HCT116 (cell line): ENCODE measurements around the gene BRINP2. TPM values are rescaled to one million over a fixed set of nuclear protein-coding genes. Genes with fewer than 3 reads are reported as not detected.

ENCODE experiments used
- ATAC-seq: fragments of 200-7000 bp; cut with Tn5 transposase; 2 replicates; pipeline ENCODE4 v1.9.1; 2020; ENCODE audit warnings: mild to moderate bottlenecking, moderate library complexity
- BruUV-seq: library from RNA; stranded (reverse); fragments of 400-500 nt; replicated peaks from 2 replicates; lab custom pipeline; 2021; lab: Mats Ljungman, UMichigan
- CTCF ChIA-PET: fragments of 300-600 bp; sonication (Branson Sonifier 250); formaldehyde crosslinking; loops from one replicate; lab custom pipeline; 2021; ENCODE audit warnings: antibody characterized with exemption; lab: Charles Lee
- POLR2A ChIA-PET: fragments of 300-600, 350-600 bp; sonication (Branson Sonifier 250); formaldehyde crosslinking; loops from one replicate; lab custom pipeline; 2021; ENCODE audit warnings: antibody characterized with exemption; lab: Charles Lee
- RAD21 ChIA-PET, 2 experiments: fragments of 300-600 bp; sonication (Branson Sonifier 250); formaldehyde crosslinking; loops; one replicate each; lab custom pipeline; 2023; ENCODE audit warnings: low total read pairs in 2 of 2; ENCODE audit not compliant: uncharacterized antibody in 2 of 2, unreplicated experiment in 2 of 2, low non-redundant PET in 1 of 2; lab: Charles Lee
- DNase-seq: peaks from one replicate; pipeline ENCODE4 v3.0.0-alpha.2; 2010; ENCODE audit warnings: low read depth, low spot score
- H2AFZ ChIP-seq: fragments of 200-600 bp; shearing (Covaris generic), sonication (generic); 2 replicates; pipeline ENCODE4 v1.6.1; 2017; ENCODE audit warnings: low read depth, mixed run types, mixed read lengths, antibody characterized with exemption, low read length; ENCODE audit not compliant: poor library complexity, severe bottlenecking
- H3K27ac ChIP-seq: 2 replicates; pipeline ENCODE4 v1.5.1; 2012; ENCODE audit warnings: low read depth, low read length
- H3K27me3 ChIP-seq: fragments of 200-600 bp; sonication (generic); 2 replicates; pipeline ENCODE4 v1.6.1; 2016; ENCODE audit warnings: mixed run types, low read length, mixed read lengths; ENCODE audit not compliant: insufficient read depth
- H3K36me3 ChIP-seq, 2 experiments: fragments of 200-500 bp in 1 of 2; fragments of 200-600 bp in 1 of 2; sonication (Bioruptor generic) in 1 of 2; sonication (generic) in 1 of 2; 2 replicates each; pipeline versions ENCODE4 v1.5.1 to v1.6.1; 2014 to 2016; ENCODE audit warnings: low read length in 2 of 2, inconsistent platforms in 1 of 2, mixed read lengths in 1 of 2, mixed run types in 1 of 2; ENCODE audit not compliant: insufficient read depth in 2 of 2, control insufficient read depth in 1 of 2
- H3K4me1 ChIP-seq, 2 experiments: fragments of 200-600 bp in 1 of 2; sonication (generic) in 1 of 2; 2 replicates each; pipeline versions ENCODE4 v1.5.1 to v1.6.1; 2012 to 2017; ENCODE audit warnings: low read length in 2 of 2, inconsistent platforms in 1 of 2, mild to moderate bottlenecking in 1 of 2, mixed read lengths in 1 of 2, mixed run types in 1 of 2, moderate library complexity in 1 of 2; ENCODE audit not compliant: insufficient read depth in 2 of 2, control insufficient read depth in 1 of 2
- H3K4me2 ChIP-seq: fragments of 200-600 bp; sonication (generic); 2 replicates; pipeline ENCODE4 v1.6.1; 2017; ENCODE audit warnings: mixed run types, low read length, mixed read lengths
- H3K4me3 ChIP-seq, 2 experiments: fragments of 200-600 bp in 1 of 2; sonication (generic) in 1 of 2; replicated peaks in 1 of 2; 2 replicates each; pipeline ENCODE4 v1.5.1; 2011 to 2016; ENCODE audit warnings: low read length in 2 of 2, control low read depth in 1 of 2, low read depth in 1 of 2, mild to moderate bottlenecking in 1 of 2, mixed read lengths in 1 of 2, mixed run types in 1 of 2
- H3K79me2 ChIP-seq: fragments of 200-600 bp; sonication (generic); 2 replicates; pipeline ENCODE4 v1.6.1; 2017; ENCODE audit warnings: mild to moderate bottlenecking, mixed run types, low read length, moderate library complexity, mixed read lengths; ENCODE audit not compliant: insufficient read depth
- H3K9ac ChIP-seq: fragments of 200-600 bp; sonication (generic); 2 replicates; pipeline ENCODE4 v1.6.1; 2016; ENCODE audit warnings: low read length, mixed read lengths
- H3K9me2 ChIP-seq: fragments of 200-600 bp; sonication (generic), shearing (Covaris generic); 2 replicates; pipeline ENCODE4 v1.6.1; 2017; ENCODE audit warnings: mixed run types, mild to moderate bottlenecking, moderate library complexity; ENCODE audit not compliant: insufficient read depth
- H3K9me3 ChIP-seq, 2 experiments: fragments of 200-500 bp in 1 of 2; fragments of 200-600 bp in 1 of 2; sonication (Bioruptor generic) in 1 of 2; sonication (generic) in 1 of 2; 2 replicates each; pipeline ENCODE4 v1.6.1; 2014 to 2017; ENCODE audit warnings: low read length in 2 of 2, mixed read lengths in 2 of 2, inconsistent platforms in 1 of 2, low read depth in 1 of 2, mild to moderate bottlenecking in 1 of 2, mixed run types in 1 of 2, moderate library complexity in 1 of 2; ENCODE audit not compliant: control insufficient read depth in 1 of 2, insufficient read depth in 1 of 2
- H4K20me1 ChIP-seq: fragments of 200-600 bp; sonication (generic), shearing (Covaris generic); 2 replicates; pipeline ENCODE4 v1.6.1; 2017; ENCODE audit warnings: mixed run types, mild to moderate bottlenecking, moderate library complexity; ENCODE audit not compliant: insufficient read depth
- CBX3 ChIP-seq: IDR thresholded peaks from 2 replicates; pipeline ENCODE4 v1.6.1; 2012; ENCODE audit warnings: low read depth
- EGR1 ChIP-seq: IDR thresholded peaks from 2 replicates; pipeline ENCODE4 v1.6.1; 2012; ENCODE audit warnings: low read depth
- EZH2 ChIP-seq: fragments of 200-600 bp; sonication (generic); IDR thresholded peaks from 2 replicates; pipeline ENCODE4 v1.6.1; 2017; ENCODE audit warnings: antibody characterized with exemption, mixed run types
- JUND ChIP-seq: IDR thresholded peaks from 2 replicates; pipeline ENCODE4 v1.6.1; 2012
- SIN3A ChIP-seq: IDR thresholded peaks from 2 replicates; pipeline ENCODE4 v1.6.1; 2012; ENCODE audit warnings: low read depth
- TCF7L2 ChIP-seq: IDR thresholded peaks from 2 replicates; pipeline ENCODE4 v1.7.0; 2011; ENCODE audit warnings: borderline replicate concordance, inconsistent platforms; ENCODE audit not compliant: insufficient read depth, insufficient read length; ENCODE audit errors: extremely low read depth
- YY1 ChIP-seq: IDR thresholded peaks from 2 replicates; pipeline ENCODE4 v1.6.1; 2011; ENCODE audit warnings: low read length, low read depth, moderate library complexity, mild to moderate bottlenecking; ENCODE audit not compliant: insufficient replicate concordance; ENCODE audit errors: extremely low read depth
- intact Hi-C: fragments of 100-400 bp; cut with micrococcal nuclease; formaldehyde crosslinking; loops from 2 replicates; pipeline ENCODE4 v1.10.0; 2022
- total RNA-seq: library from RNA; stranded (reverse); gene quantifications from one replicate; pipeline ENCODE4 v1.2.1, GENCODE V29; 2021; ENCODE audit not compliant: unreplicated experiment
- TF ChIP-seq, protein P1 (sequence below), 3 experiments: fragments of 200-600 bp in 1 of 3; sonication (generic) in 1 of 3; IDR thresholded peaks in 2 of 3; conservative IDR thresholded peaks in 1 of 3; 2 replicates each; pipeline ENCODE4 v1.5.1; 2012 to 2017; ENCODE audit warnings: low read depth in 2 of 3, low read length in 2 of 3, antibody characterized with exemption in 1 of 3, borderline replicate concordance in 1 of 3, control low read depth in 1 of 3, mild to moderate bottlenecking in 1 of 3, mixed read lengths in 1 of 3, mixed run types in 1 of 3, moderate library complexity in 1 of 3; ENCODE audit not compliant: insufficient read depth in 1 of 3

BRINP2 gene
- total RNA-seq, 1 experiment from 2014 or later: not detected

DNA sequence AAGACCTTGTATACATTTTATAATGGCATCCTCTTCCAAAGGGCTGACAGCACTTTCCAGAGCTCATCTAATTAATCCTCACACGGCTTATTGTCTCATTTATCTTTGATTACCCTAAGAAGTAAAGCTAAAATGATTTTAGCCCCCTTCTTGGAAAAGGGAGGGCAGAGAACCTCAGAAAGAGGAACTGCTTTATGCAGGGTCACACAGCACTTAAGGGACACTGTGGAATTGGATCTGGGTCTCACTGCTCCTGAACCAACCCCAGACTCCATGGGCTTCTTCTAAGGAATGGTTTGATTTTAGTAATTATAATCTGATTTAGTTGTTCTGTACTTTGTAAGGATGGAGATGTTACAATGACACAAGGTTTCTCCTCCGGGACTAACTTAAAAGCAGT lies 3.2 kb downstream of the BRINP2 start:
- no peaks in the 10 kb centered on the region for H4K20me1 ChIP-seq
- no peak overlapping the region for H3K27ac ChIP-seq
- ChIA-PET CTCF (no interaction called here), POLR2A (no interaction called here), RAD21 (no interaction called here)
- no peaks in the 10 kb centered on the region for H3K9me2 ChIP-seq
- H3K9me3 ChIP-seq: no peaks in the 10 kb centered on the region
- no peak overlapping the region for H3K4me3 ChIP-seq
- no peaks in the 10 kb centered on the region for H3K4me1 ChIP-seq
- DNase-seq (no peak), ATAC-seq (no peak)
- no peak overlapping the region for H3K4me2 ChIP-seq
- H2AFZ ChIP-seq: no peak overlapping the region
- TF ChIP-seq JUND (no peak), EZH2 (no peak), EGR1 (no peak), CBX3 (no peak), YY1 (no peak), SIN3A (no peak), TCF7L2 (no peak)
- TF ChIP-seq, protein P1, sequence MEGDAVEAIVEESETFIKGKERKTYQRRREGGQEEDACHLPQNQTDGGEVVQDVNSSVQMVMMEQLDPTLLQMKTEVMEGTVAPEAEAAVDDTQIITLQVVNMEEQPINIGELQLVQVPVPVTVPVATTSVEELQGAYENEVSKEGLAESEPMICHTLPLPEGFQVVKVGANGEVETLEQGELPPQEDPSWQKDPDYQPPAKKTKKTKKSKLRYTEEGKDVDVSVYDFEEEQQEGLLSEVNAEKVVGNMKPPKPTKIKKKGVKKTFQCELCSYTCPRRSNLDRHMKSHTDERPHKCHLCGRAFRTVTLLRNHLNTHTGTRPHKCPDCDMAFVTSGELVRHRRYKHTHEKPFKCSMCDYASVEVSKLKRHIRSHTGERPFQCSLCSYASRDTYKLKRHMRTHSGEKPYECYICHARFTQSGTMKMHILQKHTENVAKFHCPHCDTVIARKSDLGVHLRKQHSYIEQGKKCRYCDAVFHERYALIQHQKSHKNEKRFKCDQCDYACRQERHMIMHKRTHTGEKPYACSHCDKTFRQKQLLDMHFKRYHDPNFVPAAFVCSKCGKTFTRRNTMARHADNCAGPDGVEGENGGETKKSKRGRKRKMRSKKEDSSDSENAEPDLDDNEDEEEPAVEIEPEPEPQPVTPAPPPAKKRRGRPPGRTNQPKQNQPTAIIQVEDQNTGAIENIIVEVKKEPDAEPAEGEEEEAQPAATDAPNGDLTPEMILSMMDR (IDR thresholded peaks at IDR 0.05 in 2 of 3, conservative IDR thresholded peaks at IDR 0.05 in 1 of 3; ENCODE audit: borderline replicate concordance in 1 of 3, insufficient read depth in 1 of 3, low read depth in 2 of 3, low read length in 2 of 3): no peak
- H3K9ac ChIP-seq: no peak overlapping the region
- no peaks in the 10 kb centered on the region for H3K36me3 ChIP-seq
- H3K27me3 ChIP-seq: peaks cover 10% of the 10 kb centered on the region; the same call in 1 of the 2 replicates
- no peaks in the 10 kb centered on the region for H3K79me2 ChIP-seq
- BruUV-seq: no TSS peak
- intact Hi-C loops: no loop called here
